GM18867 (cell line): Measurements from ENCODE around the gene GATA2.

ENCODE experiments used
- ATAC-seq: cut with Tn5 transposase; IDR thresholded peaks from one replicate; pipeline ENCODE4 v1.9.1; 2021; ENCODE audit warnings: mild to moderate bottlenecking, moderate library complexity; ENCODE audit not compliant: unreplicated experiment

GATA2 gene

DNA sequence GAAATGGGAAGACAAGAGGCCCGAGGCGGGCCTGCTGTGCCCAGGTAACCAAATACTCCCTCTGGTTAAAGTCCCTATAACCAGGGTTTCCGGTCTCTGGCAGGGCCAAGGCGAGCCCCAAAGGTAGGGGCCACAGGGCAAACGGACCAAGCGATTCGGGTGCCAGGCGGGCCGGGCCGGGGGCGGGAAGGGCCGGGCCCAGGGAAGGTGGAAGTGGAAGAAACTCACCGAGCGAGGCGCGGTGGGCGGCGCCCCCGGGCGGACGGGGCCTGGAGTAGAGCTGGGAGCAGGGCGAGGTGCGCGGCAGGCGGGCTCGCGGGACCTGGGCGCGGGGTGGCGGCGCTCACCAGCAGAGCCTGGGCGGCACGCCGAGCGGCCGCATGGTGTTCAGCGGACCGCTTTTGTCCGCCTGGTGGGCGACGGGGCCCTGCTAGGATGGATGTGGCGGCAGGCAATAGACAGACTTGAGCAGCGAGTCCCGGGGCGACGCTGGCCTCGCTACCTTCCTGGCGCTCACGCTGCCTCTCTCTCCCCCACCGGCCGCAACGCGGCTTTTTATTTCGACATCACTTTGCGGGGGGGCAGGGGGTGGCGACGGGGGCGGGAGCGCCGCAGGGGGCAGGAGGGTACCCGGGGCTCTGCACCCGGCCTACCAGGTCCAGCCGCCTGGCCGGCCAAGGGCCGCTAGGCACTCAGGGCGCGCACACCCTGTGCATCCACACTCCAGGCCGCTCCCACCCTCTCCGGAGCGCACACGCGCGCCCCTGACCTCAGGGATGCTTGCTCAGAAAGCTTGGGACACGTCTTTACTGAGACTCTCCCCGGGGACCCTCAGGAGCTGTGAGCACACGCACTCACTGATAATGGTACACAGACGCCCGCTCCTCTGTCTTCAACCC lies at the start of gene GATA2:
Gene GATA2 (minus strand): TSS at position 531 of the 899 bp plus-strand sequence. CDS start 6,170 bp downstream, outside the sequence.
- ATAC-seq = no peak

DNA sequence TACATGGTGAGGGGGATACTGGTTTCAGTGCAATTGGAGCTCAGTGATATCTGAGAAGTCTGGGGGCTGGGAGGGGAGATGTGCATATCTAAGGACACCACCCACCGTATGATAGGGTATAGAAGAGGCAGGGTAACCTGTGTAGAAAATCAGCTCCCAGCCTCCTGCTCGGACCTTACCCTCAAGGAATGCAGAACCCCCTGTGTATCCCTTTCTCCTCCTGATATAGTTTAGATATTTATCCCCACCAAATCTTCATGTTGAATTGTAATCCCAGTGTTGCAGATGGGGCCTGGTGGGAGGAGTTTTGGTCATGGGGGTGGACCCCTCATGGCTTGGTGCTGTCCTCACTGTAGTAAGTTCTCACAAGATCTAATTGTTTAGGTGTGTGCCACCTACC lies 48.2 kb upstream of the GATA2 start:
- no peak for ATAC-seq

DNA sequence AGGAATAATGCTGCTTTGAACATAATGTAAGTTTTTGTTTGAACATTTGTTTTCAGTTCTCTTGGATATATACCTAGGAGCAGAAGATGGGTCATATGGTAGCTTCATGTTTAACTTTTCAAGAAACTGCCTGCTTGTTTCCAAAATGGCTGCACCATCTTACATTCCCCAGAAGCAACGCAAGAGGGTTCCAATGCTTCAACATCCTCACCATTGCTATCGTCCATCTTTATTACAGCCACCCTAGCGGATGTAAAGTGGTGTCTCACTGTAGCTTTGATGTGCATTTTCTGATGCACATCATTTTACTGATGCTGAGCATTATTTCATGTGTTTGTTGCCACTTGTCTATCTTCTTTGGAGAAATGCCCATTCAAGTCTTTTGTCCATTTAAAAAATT lies 46.4 kb upstream of the GATA2 start:
- no peak for ATAC-seq

DNA sequence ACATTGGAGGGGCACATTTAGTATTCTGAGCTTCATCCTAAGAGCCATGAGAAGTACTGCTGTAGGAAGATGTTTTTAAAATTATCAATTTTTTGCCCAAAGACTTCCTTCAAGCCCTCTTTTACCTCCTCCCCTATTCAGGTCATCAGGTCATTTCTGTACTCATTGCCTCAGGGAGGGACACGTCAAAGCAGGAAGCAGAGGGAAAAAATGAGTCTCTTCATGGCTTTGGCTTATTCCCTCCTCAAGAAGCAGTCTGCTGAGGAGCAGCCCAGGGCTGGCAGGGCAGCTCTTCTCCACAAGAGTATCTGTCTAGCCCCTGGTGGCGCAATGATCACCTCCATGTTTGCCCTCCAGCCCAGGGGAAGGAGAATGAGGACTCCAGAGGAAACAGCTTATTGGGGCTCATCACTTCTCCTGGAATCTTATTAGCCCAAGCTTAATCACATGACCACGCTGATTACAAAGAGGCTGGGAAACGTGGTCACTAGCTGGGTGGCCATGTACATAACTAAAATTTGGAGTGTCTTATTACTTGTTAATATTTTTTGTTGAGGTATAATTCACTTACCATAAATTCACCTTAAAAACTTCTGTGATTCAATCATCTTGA lies 44.2 kb upstream of the GATA2 start:
- ATAC-seq = no peak

DNA sequence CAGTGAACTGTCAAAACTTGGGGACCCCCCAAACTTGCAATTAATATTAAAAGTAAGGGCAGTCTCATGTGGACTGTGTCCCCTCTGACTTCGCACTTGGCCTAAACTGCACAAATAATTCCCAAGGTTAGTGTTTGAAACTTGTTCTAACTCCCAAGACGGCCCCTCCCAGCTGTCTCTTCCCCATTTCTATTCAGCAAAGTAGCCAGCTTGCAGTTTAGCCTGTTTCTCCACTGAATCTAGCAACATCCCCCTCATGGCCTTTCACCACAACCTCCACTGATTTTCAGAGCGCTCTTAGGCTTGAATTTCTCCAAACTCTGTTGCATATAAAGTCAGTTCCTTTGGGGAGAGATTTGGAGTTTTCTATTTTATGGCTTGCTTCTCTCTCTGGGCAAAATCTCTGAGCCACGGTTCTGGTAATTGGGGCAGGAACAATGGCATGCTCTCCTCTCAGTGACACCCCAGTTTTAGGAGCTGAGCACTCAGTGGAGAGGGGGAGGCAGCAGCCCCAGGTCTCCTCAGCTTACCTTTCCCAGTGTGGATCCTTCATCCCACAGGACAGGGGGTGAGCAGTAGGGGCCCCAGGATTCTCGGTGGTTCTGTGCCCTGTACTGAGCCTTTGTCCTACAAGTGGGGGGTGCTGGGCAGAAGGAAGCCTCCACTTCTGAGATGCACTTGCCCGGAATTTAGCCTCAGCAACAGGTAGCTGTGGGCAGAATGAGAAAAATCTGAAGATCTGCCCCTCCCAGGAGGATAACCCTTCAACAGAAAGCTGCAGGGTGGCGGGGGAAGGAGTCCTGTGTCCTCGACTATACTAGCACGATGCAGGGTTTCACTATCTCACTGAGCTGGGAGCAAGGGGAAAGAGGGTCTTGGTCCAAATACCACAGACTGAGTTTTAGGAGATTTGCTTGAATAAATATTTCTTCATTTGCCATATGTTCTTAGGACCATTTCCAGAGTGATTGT lies 39.3 kb upstream of the GATA2 start:
- no peak for ATAC-seq

- ATAC-seq = no peak
These were observed 31.6 kb upstream of the GATA2 start for GRCh38 chr3:128524374-128525299.

- no peak for ATAC-seq
These were observed 30.6 kb upstream of the GATA2 start for GRCh38 chr3:128523591-128523990.

DNA sequence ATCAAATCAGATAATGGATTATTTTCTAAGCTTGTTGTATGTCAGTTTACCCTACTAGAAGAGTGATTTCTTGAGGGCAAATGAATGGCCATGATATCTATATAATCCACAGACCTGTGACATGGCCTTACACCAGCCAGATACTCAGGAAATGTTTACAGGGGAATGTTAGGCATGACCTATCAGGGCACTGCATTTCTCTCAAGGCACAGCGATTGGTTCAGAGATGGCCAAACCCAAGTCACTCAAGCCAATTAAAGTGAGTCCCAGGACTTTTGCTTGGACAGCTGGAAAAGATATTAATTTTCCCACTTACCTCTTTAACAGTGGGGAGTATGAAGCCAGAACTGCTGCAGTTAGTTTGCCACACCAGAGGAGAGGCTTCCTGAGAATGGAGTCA lies 28.7 kb upstream of the GATA2 start:
- no peak for ATAC-seq

DNA sequence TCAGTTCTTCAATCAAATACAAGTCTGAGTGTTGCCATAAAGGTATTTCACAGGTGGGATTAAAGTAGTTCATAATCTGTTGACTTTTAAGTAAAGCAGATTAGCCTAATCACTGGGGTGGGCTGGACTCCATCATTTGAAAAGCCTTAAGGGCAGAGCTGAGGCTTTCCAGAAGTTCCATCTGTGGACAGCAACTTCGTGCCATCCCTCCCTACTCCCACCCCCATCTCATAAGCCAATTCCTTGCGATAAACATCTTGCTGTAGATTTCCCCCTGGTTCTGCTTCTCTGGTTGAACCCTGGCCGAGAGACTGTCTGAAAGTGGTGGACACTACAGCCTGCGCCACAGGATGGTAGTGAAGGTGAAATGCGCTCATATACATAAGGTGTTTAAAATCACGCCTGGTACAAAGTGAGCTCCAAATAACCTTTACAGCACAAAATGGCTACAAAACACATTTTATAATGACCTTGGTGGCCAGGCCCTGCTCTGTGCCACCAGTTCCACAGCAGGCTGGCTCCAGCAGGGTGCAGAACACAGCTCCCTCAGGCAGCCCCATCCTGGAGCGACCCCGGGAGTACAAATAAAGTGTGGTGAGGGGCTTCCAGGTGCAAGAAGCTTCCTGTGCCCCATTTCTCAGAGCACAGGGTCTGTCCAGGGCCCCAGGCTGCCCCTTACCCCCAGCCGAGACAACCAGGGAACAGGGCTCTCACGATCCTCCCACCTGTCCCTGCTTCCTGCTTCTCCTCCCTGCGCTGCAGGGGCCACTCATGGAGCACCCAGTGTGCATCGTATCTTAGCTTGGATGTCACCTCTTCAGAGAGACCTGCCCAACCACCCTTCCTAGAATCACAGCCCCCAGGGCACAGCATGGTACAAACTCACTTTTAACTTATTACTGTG lies 25.8 kb upstream of the GATA2 start:
- ATAC-seq = no peak

DNA sequence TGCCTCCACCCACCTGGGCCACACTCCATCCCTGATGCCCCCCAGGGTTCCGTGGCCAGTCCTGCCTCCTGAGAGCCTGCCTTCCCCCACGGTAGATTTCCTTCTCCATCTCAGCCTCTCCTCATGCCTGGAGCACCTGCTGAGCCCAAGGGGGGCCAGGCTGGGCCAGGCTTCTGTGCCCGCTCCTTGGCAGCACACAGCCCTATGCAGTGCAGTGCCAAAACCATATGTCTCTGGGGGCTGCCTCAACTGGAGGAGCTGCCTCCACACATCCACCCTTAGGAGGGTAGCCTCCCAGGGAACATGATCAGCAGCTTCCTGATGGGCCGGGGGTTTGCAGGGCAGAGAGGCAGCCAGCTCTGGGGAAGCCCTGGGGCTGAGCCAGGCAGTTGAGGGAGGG lies 24.6 kb upstream of the GATA2 start:
- ATAC-seq = no peak

- ATAC-seq = no peak
These were observed 23.0 kb upstream of the GATA2 start for GRCh38 chr3:128515967-128516366.

DNA sequence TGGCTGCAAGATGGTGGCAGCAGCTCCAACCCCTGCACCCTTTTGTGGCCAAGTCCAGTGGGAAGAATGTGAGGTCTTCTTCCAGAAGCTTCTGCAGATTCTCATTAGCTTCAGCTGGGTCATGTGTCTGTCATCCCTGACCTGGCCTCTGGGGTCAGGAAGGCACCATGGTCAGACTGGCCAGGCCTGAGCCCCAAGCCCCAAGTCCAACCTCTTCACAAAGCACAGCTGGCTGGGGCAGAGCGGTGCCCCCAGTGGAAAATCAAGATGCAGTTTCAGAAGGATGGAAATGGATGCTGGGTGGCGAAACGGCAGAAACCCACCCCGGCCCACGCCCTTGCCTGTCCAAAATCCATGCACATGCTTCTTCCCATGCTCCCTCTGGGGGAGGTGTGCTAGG lies 15.9 kb upstream of the GATA2 start:
- ATAC-seq = no peak

GRCh38 chr3:128506754-128507153 lies 13.8 kb upstream of the GATA2 start:
- no peak for ATAC-seq

- no peak for ATAC-seq
These were observed 12.8 kb upstream of the GATA2 start for GRCh38 chr3:128505771-128506170.

- ATAC-seq = no peak
These were observed 12.1 kb upstream of the GATA2 start for GRCh38 chr3:128504963-128505730.

DNA sequence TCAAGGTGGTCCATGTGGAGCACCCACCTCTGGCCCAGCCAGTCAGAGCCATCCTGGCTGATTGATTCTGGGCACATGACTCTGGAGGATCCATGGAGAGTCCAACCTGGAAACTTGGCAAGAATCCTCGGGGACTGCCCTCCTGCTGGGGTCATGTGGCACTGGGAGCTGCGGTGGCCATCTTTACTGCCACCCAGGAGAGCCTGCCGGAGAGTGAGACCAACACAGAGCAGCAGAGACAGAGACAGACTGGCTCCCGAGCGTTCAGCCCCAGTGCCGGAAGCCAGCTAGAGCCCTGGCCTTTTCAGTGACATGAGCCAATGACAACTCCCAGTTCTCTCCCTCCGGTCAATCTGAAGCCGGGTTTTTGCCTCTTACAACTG lies 11.5 kb upstream of the GATA2 start:
- ATAC-seq = no peak

GRCh38 chr3:128503751-128504532 lies 10.9 kb upstream of the GATA2 start:
- ATAC-seq = no peak
